ENCODE data around the gene ANKEF1.

The ANKEF1 gene

DNA sequence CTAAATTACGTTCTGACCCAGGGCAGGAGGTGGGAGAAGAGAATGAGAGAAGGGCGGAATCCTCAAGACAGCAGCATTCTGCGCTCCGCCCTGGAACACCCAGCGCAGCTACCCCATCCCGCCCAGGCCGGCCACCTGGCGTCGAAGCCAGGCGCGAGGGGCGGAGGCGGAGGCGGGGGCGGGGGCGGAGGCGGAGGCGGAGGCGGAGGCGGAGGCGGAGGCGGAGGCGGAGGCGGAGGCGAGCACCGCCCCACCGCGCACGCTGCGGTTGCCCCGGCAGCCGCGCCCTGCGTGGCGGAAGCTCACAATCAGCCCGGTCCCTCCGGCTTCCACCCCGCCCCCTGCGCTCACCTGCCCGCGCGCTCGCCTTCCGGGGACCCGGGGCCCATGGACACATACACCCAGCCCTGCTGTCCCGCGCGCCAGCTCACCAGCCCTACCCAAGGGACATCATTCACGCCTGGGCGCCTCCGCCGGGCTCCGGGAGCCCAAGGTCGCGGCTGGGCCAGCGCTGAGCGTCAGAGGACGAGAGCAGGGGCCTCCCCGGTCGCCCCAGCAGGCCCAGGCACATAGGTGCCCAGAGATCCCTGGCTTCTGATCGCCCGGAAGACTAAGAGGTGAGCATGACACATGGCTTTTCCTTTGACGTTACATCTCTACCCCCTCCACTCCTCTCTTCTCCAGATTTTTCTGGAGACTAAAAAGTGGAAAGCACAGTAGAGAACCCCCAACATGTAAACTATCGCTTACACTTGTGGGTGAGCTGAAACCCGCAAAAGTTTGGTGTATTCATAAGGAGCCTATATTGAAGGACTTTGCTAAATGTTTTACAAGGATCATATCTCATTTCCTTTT is at the start of gene ANKEF1:
TSS of gene ANKEF1 (plus strand) at position 271 of the 855 bp plus-strand sequence. CDS start 3,315 bp downstream, outside the sequence.
- Histone ChIP-seq H3K4me3 (ENCODE audit: low read depth, low read length) (peak within 1 kb of the TSS; percentile 87), H3K4me1 (ENCODE audit: control insufficient read depth, insufficient read depth, low read length, unreplicated experiment) (peaks cover 7% of the 10 kb centered on the region), H2AFZ (ENCODE audit: low read length, unreplicated experiment) (peak within 1 kb of the TSS; percentile 97), H3K36me3 (ENCODE audit: insufficient read depth, low read length) (no peaks in the 10 kb centered on the region), H3K27ac (ENCODE audit: low read depth, low read length) (no peak within 1 kb of the TSS), H3K27me3 (ENCODE audit: insufficient read depth, low read length) (no peaks in the 10 kb centered on the region), H3K79me2 (ENCODE audit: control insufficient read depth, insufficient read depth, low read length, unreplicated experiment) (no peaks in the 10 kb centered on the region)

DNA sequence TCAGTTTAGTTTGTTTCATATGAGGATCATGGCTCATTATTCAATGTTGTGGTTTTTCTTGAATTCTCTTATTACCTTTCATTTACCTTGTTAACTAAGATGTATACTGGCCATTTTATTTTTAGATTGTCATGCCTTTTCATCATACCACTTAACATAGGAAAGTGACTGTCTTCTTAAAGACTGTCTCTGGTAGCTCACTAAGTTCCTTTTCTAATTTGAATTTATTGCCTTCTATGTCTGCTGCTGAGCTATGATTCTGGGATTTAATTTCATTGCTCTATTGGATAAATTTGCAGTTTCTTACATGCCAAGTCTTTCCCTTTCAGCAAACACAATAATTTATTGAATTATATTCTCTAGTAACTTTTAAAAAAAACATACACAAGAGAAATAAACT is 49.5 kb upstream of the ANKEF1 start:
- Histone ChIP-seq H3K27ac (ENCODE audit: low read depth, low read length) (no peak overlapping the region), H3K36me3 (ENCODE audit: insufficient read depth, low read length) (no peaks in the 10 kb centered on the region), H2AFZ (ENCODE audit: low read length, unreplicated experiment) (no peak overlapping the region), H3K4me1 (ENCODE audit: control insufficient read depth, insufficient read depth, low read length, unreplicated experiment) (peaks cover 17% of the 10 kb centered on the region), H3K27me3 (ENCODE audit: insufficient read depth, low read length) (no peaks in the 10 kb centered on the region), H3K79me2 (ENCODE audit: control insufficient read depth, insufficient read depth, low read length, unreplicated experiment) (no peaks in the 10 kb centered on the region), H3K4me3 (ENCODE audit: low read depth, low read length) (no peak overlapping the region)

DNA sequence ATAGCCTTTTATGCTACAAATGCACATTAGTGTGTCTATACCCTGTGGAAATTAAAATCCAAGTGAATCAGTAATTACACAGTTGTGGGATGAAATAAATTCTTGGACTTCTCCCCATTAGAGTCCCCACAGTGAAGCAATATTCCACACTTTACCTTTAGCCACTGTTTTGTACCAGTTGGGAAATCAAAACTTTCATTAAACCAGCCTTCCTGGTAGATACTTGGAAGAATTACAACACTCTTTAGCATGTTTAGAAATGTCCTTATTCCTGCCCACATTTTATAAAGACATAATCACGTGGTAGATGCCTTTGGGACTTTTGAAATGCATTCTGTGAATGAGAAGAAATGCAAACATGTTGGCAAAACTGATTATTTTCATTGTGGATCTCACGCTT is 49.0 kb upstream of the ANKEF1 start:
- H3K4me3 ChIP-seq (ENCODE audit: low read depth, low read length): no peak overlapping the region

DNA sequence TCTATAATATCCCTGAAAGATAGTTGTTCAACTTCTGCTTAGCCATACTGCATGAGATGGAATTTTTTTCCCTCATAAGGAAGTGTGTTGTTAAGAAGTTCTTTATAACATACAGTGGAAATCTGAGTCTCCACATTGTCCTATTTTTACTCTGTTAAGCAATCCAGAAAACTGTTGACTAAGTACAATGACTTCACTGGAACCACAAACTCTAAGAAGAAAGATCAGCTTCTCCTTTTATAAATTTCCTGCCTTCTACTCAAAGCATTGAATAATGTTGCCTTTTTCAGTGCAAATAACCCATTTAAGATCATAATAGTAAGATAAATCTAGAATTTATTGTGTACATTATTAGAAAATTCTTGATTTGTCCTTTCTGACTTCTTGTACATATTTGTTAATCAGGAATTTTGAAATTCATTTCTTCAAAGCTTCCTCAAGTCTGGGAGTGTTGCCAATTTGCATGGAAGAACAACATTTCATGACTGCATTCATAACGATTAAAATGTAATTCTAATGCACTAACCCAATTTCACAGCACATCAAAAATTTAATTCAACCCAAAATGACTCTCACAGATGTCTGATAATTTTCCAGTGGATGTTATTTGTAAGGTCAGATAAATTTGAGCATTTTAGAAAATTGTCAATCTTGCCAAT is 45.6 kb upstream of the ANKEF1 start:
- Histone ChIP-seq H3K4me1 (ENCODE audit: control insufficient read depth, insufficient read depth, low read length, unreplicated experiment) (peaks cover 11% of the 10 kb centered on the region), H3K4me3 (ENCODE audit: low read depth, low read length) (no peak overlapping the region), H2AFZ (ENCODE audit: low read length, unreplicated experiment) (no peak overlapping the region), H3K27me3 (ENCODE audit: insufficient read depth, low read length) (no peaks in the 10 kb centered on the region), H3K36me3 (ENCODE audit: insufficient read depth, low read length) (no peaks in the 10 kb centered on the region), H3K27ac (ENCODE audit: low read depth, low read length) (peak overlapping the region; percentile 64), H3K79me2 (ENCODE audit: control insufficient read depth, insufficient read depth, low read length, unreplicated experiment) (no peaks in the 10 kb centered on the region)

More for the DNA sequence above, 49.0 kb upstream of the ANKEF1 start:
- no peak overlapping the region for H2AFZ ChIP-seq (ENCODE audit: low read length, unreplicated experiment)
- no peaks in the 10 kb centered on the region for H3K27me3 ChIP-seq (ENCODE audit: insufficient read depth, low read length)
- no peaks in the 10 kb centered on the region for H3K79me2 ChIP-seq (ENCODE audit: control insufficient read depth, insufficient read depth, low read length, unreplicated experiment)
- no peak overlapping the region for H3K27ac ChIP-seq (ENCODE audit: low read depth, low read length)
- no peaks in the 10 kb centered on the region for H3K36me3 ChIP-seq (ENCODE audit: insufficient read depth, low read length)
- peaks cover 17% of the 10 kb centered on the region for H3K4me1 ChIP-seq (ENCODE audit: control insufficient read depth, insufficient read depth, low read length, unreplicated experiment)

DNA sequence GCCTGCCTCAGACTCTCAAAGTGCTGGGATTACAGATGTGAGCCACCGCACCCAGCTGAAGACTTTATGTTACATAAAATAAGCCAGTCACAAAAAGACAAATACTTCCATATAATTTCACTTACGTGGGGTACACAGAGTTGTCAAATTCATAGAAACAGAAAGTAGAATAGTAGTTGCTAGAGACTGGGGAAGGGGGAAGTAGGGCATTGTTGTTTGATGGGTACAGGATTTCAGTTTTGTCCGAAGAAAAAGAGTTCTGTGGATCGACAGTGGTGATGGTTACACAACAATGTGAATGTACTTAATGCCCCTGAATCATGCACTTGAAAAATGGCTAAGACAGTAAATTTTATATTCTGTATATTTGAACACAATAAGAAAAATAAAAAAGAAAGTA is 41.6 kb upstream of the ANKEF1 start:
- Histone ChIP-seq H3K79me2 (ENCODE audit: control insufficient read depth, insufficient read depth, low read length, unreplicated experiment) (no peaks in the 10 kb centered on the region), H3K36me3 (ENCODE audit: insufficient read depth, low read length) (no peaks in the 10 kb centered on the region), H2AFZ (ENCODE audit: low read length, unreplicated experiment) (no peak overlapping the region), H3K4me1 (ENCODE audit: control insufficient read depth, insufficient read depth, low read length, unreplicated experiment) (peaks cover 11% of the 10 kb centered on the region), H3K4me3 (ENCODE audit: low read depth, low read length) (no peak overlapping the region), H3K27ac (ENCODE audit: low read depth, low read length) (no peak overlapping the region), H3K27me3 (ENCODE audit: insufficient read depth, low read length) (no peaks in the 10 kb centered on the region)

DNA sequence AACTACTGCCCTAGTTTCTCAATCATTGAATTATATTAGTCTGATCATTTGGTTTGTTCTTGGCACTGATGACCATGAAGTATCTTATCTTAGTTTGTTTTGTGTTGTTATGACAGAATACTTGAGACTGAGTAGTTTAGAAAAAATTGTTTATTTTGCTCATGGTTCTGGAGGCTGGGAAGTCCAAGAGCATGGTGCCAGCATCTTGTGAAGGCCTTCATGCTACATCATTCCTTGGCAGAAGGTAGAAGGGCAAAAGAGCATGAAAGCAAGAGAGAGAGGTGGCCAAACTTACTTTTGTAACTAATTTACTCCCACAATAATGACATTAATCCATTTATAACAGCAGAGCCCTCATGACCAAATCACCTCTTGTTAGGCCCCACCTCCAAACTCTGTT is 40.1 kb upstream of the ANKEF1 start:
- H3K4me3 ChIP-seq (ENCODE audit: low read depth, low read length): no peak overlapping the region

DNA sequence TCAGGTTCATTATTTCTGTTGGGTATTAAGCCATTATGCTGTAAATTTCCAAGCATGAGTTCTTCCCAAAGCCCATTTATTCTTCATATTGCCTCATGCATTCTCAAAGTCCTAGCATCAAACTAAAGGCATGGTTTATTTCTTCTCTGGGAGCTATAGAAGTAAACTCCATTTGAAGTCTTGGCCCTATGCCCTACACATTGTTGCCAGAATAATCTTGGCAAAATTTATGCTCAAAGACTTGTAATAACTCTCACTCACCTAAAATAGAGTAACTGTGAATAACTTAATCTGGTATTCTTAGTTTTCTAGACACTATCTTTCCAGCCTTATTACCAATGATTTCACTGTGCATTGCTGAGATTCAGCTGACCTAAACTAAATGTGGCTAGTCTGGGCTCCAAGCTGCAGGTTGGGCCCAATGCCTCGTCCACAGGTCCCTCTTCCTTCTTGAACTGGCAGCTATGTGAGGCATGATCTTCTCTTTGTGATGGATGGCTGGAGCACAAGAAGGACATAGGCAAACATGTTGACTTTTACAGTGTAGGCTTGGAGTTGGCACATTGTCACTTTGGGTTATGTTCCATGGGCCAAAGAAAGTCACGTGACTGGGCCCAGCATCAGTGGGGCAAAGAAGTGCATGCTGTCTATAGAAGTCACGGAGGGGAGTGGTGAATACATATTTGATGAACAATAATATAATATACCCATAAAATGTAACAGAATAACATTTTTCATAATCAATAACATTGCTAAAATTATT is 39.1 kb upstream of the ANKEF1 start:
- Histone ChIP-seq H3K27ac (ENCODE audit: low read depth, low read length) (no peak overlapping the region), H3K27me3 (ENCODE audit: insufficient read depth, low read length) (no peaks in the 10 kb centered on the region), H3K4me3 (ENCODE audit: low read depth, low read length) (no peak overlapping the region), H3K4me1 (ENCODE audit: control insufficient read depth, insufficient read depth, low read length, unreplicated experiment) (no peaks in the 10 kb centered on the region), H3K79me2 (ENCODE audit: control insufficient read depth, insufficient read depth, low read length, unreplicated experiment) (no peaks in the 10 kb centered on the region), H2AFZ (ENCODE audit: low read length, unreplicated experiment) (no peak overlapping the region), H3K36me3 (ENCODE audit: insufficient read depth, low read length) (no peaks in the 10 kb centered on the region)

More for the DNA sequence above, 40.1 kb upstream of the ANKEF1 start:
- Histone ChIP-seq H2AFZ (ENCODE audit: low read length, unreplicated experiment) (no peak overlapping the region), H3K27ac (ENCODE audit: low read depth, low read length) (no peak overlapping the region), H3K27me3 (ENCODE audit: insufficient read depth, low read length) (no peaks in the 10 kb centered on the region), H3K4me1 (ENCODE audit: control insufficient read depth, insufficient read depth, low read length, unreplicated experiment) (peaks cover 2% of the 10 kb centered on the region), H3K36me3 (ENCODE audit: insufficient read depth, low read length) (no peaks in the 10 kb centered on the region), H3K79me2 (ENCODE audit: control insufficient read depth, insufficient read depth, low read length, unreplicated experiment) (no peaks in the 10 kb centered on the region)

DNA sequence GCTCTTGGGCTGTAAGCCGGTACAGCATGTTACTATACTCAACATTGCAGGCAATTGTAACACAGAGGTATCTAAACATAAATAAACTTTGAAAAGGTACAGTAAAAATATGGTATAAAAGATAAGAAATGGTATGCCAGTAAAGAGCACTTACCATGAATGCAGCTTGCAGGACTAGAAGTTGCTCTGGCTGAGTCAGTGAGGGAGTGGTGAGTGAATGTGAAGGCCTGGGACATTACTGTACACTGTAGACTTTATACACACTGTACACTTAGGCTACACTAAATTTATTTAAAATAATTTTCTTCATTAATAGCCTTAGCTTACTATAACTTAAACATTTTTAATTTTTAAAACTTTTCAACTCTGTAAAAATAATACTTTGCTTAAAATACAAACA is 37.8 kb upstream of the ANKEF1 start:
- Histone ChIP-seq H3K27ac (ENCODE audit: low read depth, low read length) (no peak overlapping the region), H3K79me2 (ENCODE audit: control insufficient read depth, insufficient read depth, low read length, unreplicated experiment) (no peaks in the 10 kb centered on the region), H3K27me3 (ENCODE audit: insufficient read depth, low read length) (no peaks in the 10 kb centered on the region), H3K4me1 (ENCODE audit: control insufficient read depth, insufficient read depth, low read length, unreplicated experiment) (no peaks in the 10 kb centered on the region), H3K36me3 (ENCODE audit: insufficient read depth, low read length) (no peaks in the 10 kb centered on the region), H2AFZ (ENCODE audit: low read length, unreplicated experiment) (no peak overlapping the region), H3K4me3 (ENCODE audit: low read depth, low read length) (no peak overlapping the region)

DNA sequence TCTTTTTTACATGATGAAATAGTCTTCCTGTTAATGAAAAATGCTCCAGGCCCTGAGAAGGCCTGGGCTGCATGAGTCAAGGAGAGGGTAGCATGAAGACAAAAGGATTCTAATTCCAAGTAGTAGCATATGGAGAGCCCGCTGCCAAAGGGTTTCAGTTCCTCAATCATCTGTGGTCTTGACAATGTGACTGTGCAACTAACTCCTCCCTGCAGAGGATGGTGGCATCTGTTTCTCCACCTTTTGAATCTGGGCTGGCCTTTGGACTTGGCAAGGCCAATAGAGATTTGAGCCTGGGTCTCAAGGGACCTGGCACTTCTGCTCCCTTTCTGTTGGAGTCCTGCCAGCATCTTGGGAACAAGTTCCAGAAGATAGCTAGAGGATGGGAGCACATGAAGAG is 35.1 kb upstream of the ANKEF1 start:
- Histone ChIP-seq H3K36me3 (ENCODE audit: insufficient read depth, low read length) (no peaks in the 10 kb centered on the region), H3K27ac (ENCODE audit: low read depth, low read length) (no peak overlapping the region), H3K27me3 (ENCODE audit: insufficient read depth, low read length) (no peaks in the 10 kb centered on the region), H3K79me2 (ENCODE audit: control insufficient read depth, insufficient read depth, low read length, unreplicated experiment) (no peaks in the 10 kb centered on the region), H3K4me3 (ENCODE audit: low read depth, low read length) (no peak overlapping the region), H3K4me1 (ENCODE audit: control insufficient read depth, insufficient read depth, low read length, unreplicated experiment) (no peaks in the 10 kb centered on the region), H2AFZ (ENCODE audit: low read length, unreplicated experiment) (no peak overlapping the region)

DNA sequence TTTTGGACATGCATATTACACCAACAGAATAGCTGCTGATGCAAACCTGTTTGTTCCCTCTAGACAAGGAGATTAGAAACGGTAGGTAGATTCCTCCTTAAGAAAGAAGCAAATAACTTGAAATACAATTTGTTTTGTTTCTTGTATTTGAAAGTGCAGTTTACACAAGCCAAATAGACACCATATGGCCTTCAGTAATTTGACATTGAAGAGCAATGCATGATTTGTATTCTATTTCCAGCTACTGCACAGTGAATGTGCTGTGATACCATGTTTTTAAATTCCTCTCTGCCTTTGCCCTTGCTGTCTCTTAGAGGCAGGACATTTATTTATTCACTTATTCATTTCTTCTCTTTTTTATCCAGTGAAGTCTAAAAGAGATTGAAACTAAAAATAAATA is 31.9 kb upstream of the ANKEF1 start:
- Histone ChIP-seq H3K4me1 (ENCODE audit: control insufficient read depth, insufficient read depth, low read length, unreplicated experiment) (no peaks in the 10 kb centered on the region), H3K79me2 (ENCODE audit: control insufficient read depth, insufficient read depth, low read length, unreplicated experiment) (no peaks in the 10 kb centered on the region), H3K27ac (ENCODE audit: low read depth, low read length) (no peak overlapping the region), H2AFZ (ENCODE audit: low read length, unreplicated experiment) (no peak overlapping the region), H3K36me3 (ENCODE audit: insufficient read depth, low read length) (no peaks in the 10 kb centered on the region), H3K4me3 (ENCODE audit: low read depth, low read length) (no peak overlapping the region), H3K27me3 (ENCODE audit: insufficient read depth, low read length) (no peaks in the 10 kb centered on the region)
